HG02840 (cell line): ENCODE data around the gene SPINK8.
"Not testable (repeated sequence)": the region's sequence is repeated elsewhere in the genome, so short reads cannot be mapped to it uniquely, and the experiment has no call there.

ENCODE experiments used
- ATAC-seq: cut with Tn5 transposase; IDR thresholded peaks from one replicate; pipeline ENCODE4 v1.9.1; 2021; ENCODE audit warnings: mild to moderate bottlenecking, moderate library complexity, moderate number of reproducible peaks; ENCODE audit not compliant: unreplicated experiment, low FRiP score

SPINK8 gene

DNA sequence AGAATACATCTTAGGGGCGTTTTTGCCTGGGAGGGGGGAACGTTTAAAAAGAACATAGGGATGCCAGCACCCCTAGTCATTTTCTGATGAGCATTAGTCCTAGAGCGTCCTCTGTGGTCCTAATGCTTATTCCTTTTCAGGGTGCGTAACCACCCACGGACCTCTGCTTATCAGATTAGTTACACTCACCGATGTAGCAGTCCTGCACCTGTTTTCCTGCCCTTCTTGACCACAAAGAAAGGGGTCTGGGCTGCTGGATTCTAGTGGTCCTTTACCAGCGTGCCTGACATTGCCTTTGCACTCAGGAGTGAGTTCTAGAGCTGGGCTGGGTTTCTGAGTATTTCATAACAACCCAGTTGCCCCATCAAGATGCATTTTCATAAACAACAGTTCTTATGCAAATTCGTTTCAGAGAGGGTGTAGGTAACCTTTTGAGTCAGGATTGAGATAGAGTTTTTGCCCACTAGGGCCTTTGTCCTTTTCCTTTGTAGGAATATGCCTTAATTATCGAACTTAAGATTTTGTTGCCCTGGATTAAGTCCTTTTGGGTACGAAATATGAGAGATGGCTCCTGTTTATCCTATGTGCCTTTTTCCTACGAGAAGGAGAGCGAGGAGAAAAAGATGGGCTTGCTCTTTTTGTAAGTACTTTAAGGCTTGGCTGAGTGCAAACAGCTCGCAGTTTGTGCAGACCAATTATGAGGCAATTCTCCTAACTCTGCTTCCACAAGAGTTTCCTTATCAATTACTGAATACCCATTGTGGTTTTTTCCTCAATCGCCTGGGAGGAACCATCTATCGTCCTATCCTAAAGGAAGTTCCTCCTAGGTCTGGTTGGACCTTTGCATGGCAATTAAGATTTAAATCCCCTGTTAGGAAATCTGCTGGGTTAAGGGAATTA is at the start of gene SPINK8:
Gene SPINK8 (minus strand): TSS at position 316 of the 900 bp plus-strand sequence. CDS start 5,320 bp downstream, outside the sequence.
- ATAC-seq = not testable (repeated sequence)

DNA sequence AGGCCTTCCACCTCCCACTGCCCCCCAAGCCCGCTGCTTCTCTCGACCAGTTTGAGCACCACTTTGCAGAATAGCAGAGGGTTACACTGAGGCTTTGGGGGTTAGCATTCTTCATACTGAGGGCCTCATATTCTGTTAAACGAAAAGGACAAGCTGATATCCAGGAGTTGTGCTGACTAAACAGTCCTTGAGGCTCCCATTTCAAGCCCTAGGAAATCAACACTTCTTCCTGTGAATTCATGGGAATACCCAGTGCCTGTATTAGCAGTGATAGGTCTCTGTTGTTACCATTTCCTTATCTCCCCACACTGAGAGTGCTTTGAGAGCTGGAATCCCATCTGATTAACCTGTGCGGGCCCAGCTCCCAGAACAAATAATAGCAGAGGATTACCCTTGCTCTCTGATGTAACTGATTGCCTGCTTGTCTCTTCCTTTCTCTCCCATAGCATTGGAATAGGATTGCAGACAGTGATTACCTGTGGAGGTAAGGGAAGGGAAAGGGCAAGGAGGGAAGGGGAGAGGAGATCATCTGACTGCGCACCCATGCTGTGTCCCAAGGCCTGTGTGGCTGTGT is 39.5 kb upstream of the SPINK8 start:
- no peak for ATAC-seq

- no peak for ATAC-seq
Observed at GRCh38 chr3:48372377-48372770, 38.9 kb upstream of the SPINK8 start.

- ATAC-seq = no peak
Observed at GRCh38 chr3:48371651-48372376, 38.4 kb upstream of the SPINK8 start, which contains the start of gene FBXW12. Gene FBXW12, plus strand, starts transcription at chr3:48372219. Its CDS starts 549 bp downstream, at chr3:48372768.

DNA sequence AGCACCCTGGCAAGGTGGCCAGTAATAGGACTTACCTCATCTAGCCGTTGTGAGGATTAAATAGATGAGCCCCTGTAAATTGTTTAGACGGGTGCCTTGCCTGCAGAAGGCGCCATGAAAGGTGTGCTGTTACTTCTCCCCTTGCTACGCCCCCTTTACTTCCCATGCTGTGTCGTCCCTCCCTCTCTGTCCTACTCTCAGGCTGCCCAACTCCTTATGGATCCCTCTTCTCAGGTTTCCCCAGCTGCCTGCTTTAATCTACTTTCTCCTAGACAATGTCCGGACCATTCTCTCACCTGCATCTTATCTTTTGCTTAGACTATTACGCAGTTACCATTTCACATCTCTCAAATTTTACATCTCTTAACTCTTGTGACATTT is 36.9 kb upstream of the SPINK8 start:
- ATAC-seq = no peak

DNA sequence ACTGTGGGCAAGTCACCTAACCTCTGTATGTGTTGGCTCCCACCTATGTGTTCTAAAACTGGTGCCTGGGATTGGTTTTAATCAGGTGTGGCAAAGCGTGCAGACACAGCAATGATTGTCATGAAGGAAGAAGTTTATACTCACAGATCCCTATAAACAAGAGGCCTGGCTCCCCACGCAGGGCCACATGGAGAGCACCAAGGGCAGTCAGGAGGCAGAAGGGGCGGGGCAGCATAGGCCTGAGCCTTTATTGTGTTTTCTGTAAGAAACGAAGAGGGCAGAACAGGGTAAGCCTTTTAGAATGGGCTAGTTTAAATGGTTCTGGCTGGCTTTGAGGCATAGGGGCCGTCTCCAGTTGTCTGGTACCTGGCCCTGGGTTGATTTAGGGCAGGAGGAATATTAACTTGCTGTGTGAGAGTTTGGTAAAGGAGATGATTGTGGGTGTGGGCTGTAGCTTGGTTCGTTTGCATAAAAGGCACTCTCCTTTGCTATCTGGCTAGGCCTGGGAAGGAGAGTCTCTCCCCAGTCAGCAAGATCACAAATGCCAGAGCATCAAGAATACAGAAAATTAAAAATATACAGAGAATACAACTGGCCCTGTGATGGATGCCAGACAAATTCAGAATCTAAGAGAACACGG is 36.4 kb upstream of the SPINK8 start:
- ATAC-seq = no peak

- no peak for ATAC-seq
Observed at GRCh38 chr3:48367201-48367600, 33.7 kb upstream of the SPINK8 start.

GRCh38 chr3:48364840-48365239 is 31.4 kb upstream of the SPINK8 start:
- no peak for ATAC-seq

GRCh38 chr3:48361928-48362327 is 28.5 kb upstream of the SPINK8 start:
- no peak for ATAC-seq

- no peak for ATAC-seq
Observed at GRCh38 chr3:48356419-48356818, 23.0 kb upstream of the SPINK8 start.

GRCh38 chr3:48353987-48354386 is 20.5 kb upstream of the SPINK8 start:
- ATAC-seq = no peak

DNA sequence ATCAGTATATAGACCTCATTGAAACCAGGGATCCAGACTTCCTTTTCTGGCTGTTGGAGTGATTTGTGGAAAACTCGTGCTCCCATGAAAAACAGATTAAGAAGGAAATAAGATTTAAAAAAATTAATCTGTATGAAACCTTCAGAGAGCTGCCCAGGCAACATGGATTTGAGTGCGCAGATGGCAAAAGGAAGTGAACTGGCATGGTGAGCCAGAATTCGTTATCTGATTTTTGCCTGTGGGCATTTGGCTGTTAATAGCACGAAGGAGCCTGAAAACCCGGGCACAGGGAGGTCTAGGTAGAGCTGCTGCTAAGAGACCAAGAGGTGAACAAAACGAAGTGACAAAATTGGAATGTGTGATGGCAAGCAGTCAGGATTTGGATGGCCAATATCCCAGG is 19.1 kb upstream of the SPINK8 start:
- ATAC-seq = no peak

- ATAC-seq = no peak
Observed at GRCh38 chr3:48347500-48347899, 14.0 kb upstream of the SPINK8 start.

- no peak for ATAC-seq
Observed at GRCh38 chr3:48345946-48346572, 12.6 kb upstream of the SPINK8 start.

- ATAC-seq = no peak
Observed at GRCh38 chr3:48344867-48345507, 11.5 kb upstream of the SPINK8 start.

DNA sequence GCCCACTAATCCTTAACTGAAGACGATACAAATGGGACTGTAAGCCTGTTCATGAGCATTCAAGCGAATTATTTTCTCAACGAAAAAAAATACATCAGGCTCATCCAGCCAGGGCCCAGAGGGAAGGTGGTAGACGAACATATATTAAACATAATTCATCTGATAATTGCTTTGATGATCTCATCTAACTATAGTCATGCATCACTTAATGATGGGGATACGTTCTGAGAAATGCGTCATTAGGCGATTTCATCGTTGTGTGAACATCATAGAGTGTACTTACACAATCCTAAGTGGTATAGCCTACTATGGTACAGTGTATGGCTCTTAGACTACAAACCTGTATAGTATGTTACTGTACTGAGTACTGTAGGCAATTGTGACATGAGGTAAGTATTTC is 10.0 kb upstream of the SPINK8 start:
- no peak for ATAC-seq

- no peak for ATAC-seq
Observed at GRCh38 chr3:48338635-48339034, 5.2 kb upstream of the SPINK8 start.

- ATAC-seq = not testable (repeated sequence)
Observed at GRCh38 chr3:48337536-48337935, 4.1 kb upstream of the SPINK8 start.

- ATAC-seq = not testable (repeated sequence)
Observed at GRCh38 chr3:48335286-48335685, 1.8 kb upstream of the SPINK8 start.

GRCh38 chr3:48334605-48335004 is 1.1 kb upstream of the SPINK8 start:
- no peak for ATAC-seq
